ENCODE data around the gene CAMLG. TPM values are rescaled to one million over a fixed set of nuclear protein-coding genes. Genes with fewer than 3 reads are reported as not detected.
A peak's percentile ranks its signal among the peaks of the same experiment; 100 is the strongest.

CAMLG gene
- total and polyA plus RNA-seq, 2 experiments from 2014 or later = 22.7 to 42.4 TPM

GRCh38 chr5:134769206-134769605, 30.9 kb downstream of the CAMLG start:
- TF ChIP-seq CTCF (IDR thresholded peaks at IDR 0.05; ENCODE audit: low read depth, low read length) = no peak
- Histone ChIP-seq H3K27ac (no peak overlapping the region), H3K4me3 (no peak overlapping the region), H3K9me3 (ENCODE audit: low read depth) (no peaks in the 10 kb centered on the region), H3K4me1 (ENCODE audit: low read depth) (no peaks in the 10 kb centered on the region), H3K27me3 (no peaks in the 10 kb centered on the region), H3K36me3 (peaks cover 75% of the 10 kb centered on the region)
- peak in 1 of 2 donors; percentile 83 for DNase-seq (ENCODE audit: low read depth in 1 of 2, low spot score in 1 of 2)

GRCh38 chr5:134772461-134773125, 34.2 kb downstream of the CAMLG start:
- peaks cover 79% of the 10 kb centered on the region for H3K36me3 ChIP-seq
- H3K9me3 ChIP-seq (ENCODE audit: low read depth) = no peaks in the 10 kb centered on the region
- H3K4me1 ChIP-seq (ENCODE audit: low read depth) = no peaks in the 10 kb centered on the region
- no peak for TF ChIP-seq CTCF (IDR thresholded peaks at IDR 0.05; ENCODE audit: low read depth, low read length)
- H3K4me3 ChIP-seq = no peak overlapping the region
- DNase-seq (ENCODE audit: low read depth in 1 of 2, low spot score in 1 of 2) = no peak
- H3K27me3 ChIP-seq = no peaks in the 10 kb centered on the region
- H3K27ac ChIP-seq = no peak overlapping the region

GRCh38 chr5:134777366-134777765, 39.0 kb downstream of the CAMLG start:
- Histone ChIP-seq H3K9me3 (ENCODE audit: low read depth) (no peaks in the 10 kb centered on the region), H3K4me3 (no peak overlapping the region), H3K36me3 (peaks cover 80% of the 10 kb centered on the region), H3K27ac (no peak overlapping the region), H3K4me1 (ENCODE audit: low read depth) (no peaks in the 10 kb centered on the region), H3K27me3 (no peaks in the 10 kb centered on the region)
- no peak for DNase-seq (ENCODE audit: low read depth in 1 of 2, low spot score in 1 of 2)
- no peak for TF ChIP-seq CTCF (IDR thresholded peaks at IDR 0.05; ENCODE audit: low read depth, low read length)

GRCh38 chr5:134784241-134784920, 46.0 kb downstream of the CAMLG start:
- no peaks in the 10 kb centered on the region for H3K9me3 ChIP-seq (ENCODE audit: low read depth)
- no peaks in the 10 kb centered on the region for H3K27me3 ChIP-seq
- H3K27ac ChIP-seq = no peak overlapping the region
- peaks cover 80% of the 10 kb centered on the region for H3K36me3 ChIP-seq
- no peaks in the 10 kb centered on the region for H3K4me1 ChIP-seq (ENCODE audit: low read depth)
- no peak for DNase-seq (ENCODE audit: low read depth in 1 of 2, low spot score in 1 of 2)
- TF ChIP-seq CTCF (IDR thresholded peaks at IDR 0.05; ENCODE audit: low read depth, low read length) = no peak
- no peak overlapping the region for H3K4me3 ChIP-seq

- Histone ChIP-seq H3K4me1 (ENCODE audit: low read depth) (no peaks in the 10 kb centered on the region), H3K4me3 (no peak overlapping the region), H3K27ac (no peak overlapping the region), H3K36me3 (peaks cover 82% of the 10 kb centered on the region), H3K9me3 (ENCODE audit: low read depth) (no peaks in the 10 kb centered on the region), H3K27me3 (no peaks in the 10 kb centered on the region)
- TF ChIP-seq CTCF (IDR thresholded peaks at IDR 0.05; ENCODE audit: low read depth, low read length) = no peak
- DNase-seq (ENCODE audit: low read depth in 1 of 2, low spot score in 1 of 2) = no peak
Observed at GRCh38 chr5:134784946-134785620, 46.7 kb downstream of the CAMLG start.
